SK-N-SH (cell line): Measurements from ENCODE around the gene DYRK1A. TPM values are rescaled to one million over a fixed set of nuclear protein-coding genes. Genes with fewer than 3 reads are reported as not detected.

Experiments
- CTCF ChIA-PET: fragments of 300-600, 350-600 bp; formaldehyde crosslinking; extraction: SDS; loops from one replicate; lab custom pipeline; 2021; lab: Yijun Ruan, JAX
- POLR2A ChIA-PET: fragments of 350-600 bp; sonication (Branson Sonifier 250); formaldehyde crosslinking; extraction: SDS; loops from one replicate; lab custom pipeline; 2020; ENCODE audit warnings: antibody characterized with exemption, inconsistent platforms; lab: Yijun Ruan, JAX
- DNase-seq: peaks from one replicate; pipeline ENCODE4 v3.0.0; 2012
- H2AFZ ChIP-seq: fragments of 200-600 bp; sonication (generic); 2 replicates; pipeline ENCODE4 v1.8.1; 2016; ENCODE audit warnings: antibody characterized with exemption, mild to moderate bottlenecking, low read depth
- H3F3A ChIP-seq: fragments of 200-600 bp; sonication (generic); replicated peaks from 2 replicates; pipeline ENCODE3; 2016; ENCODE audit warnings: antibody characterized with exemption, mild to moderate bottlenecking; ENCODE audit not compliant: insufficient read depth
- H3K27ac ChIP-seq, 2 experiments: fragments of 200-500 bp in 1 of 2; fragments of 200-600 bp in 1 of 2; sonication (Bioruptor generic) in 1 of 2; sonication (generic), shearing (Covaris generic) in 1 of 2; 2 replicates each; pipeline versions ENCODE4 v1.5.1 to v1.6.1; 2014 to 2016; ENCODE audit warnings: low read depth in 2 of 2, inconsistent platforms in 1 of 2, low read length in 1 of 2, mild to moderate bottlenecking in 1 of 2, mixed read lengths in 1 of 2
- H3K27me3 ChIP-seq: fragments of 200-600 bp; sonication (generic), shearing (Covaris generic); 2 replicates; pipeline ENCODE4 v1.6.1; 2016; ENCODE audit warnings: mixed run types; ENCODE audit not compliant: insufficient read depth
- H3K36me3 ChIP-seq, 2 experiments: fragments of 200-500 bp in 1 of 2; fragments of 200-600 bp in 1 of 2; sonication (Bioruptor generic) in 1 of 2; sonication (generic) in 1 of 2; replicated peaks in 1 of 2; 2 replicates each; pipeline versions ENCODE3 to v1.5.1; 2014 to 2016; ENCODE audit warnings: low read length in 1 of 2, mild to moderate bottlenecking in 1 of 2; ENCODE audit not compliant: insufficient read depth in 2 of 2, control insufficient read depth in 1 of 2
- H3K4me1 ChIP-seq, 2 experiments: fragments of 200-500 bp in 1 of 2; fragments of 200-600 bp in 1 of 2; sonication (Bioruptor generic) in 1 of 2; sonication (generic), shearing (Covaris generic) in 1 of 2; 2 replicates each; pipeline versions ENCODE4 v1.5.1 to v1.6.1; 2014 to 2016; ENCODE audit warnings: low read depth in 1 of 2, low read length in 1 of 2, mixed run types in 1 of 2; ENCODE audit not compliant: insufficient read depth in 2 of 2, control insufficient read depth in 1 of 2
- H3K4me2 ChIP-seq: fragments of 200-600 bp; sonication (generic), shearing (Covaris generic); 2 replicates; pipeline ENCODE4 v1.6.1; 2017; ENCODE audit warnings: mixed run types
- H3K4me3 ChIP-seq, 2 experiments: fragments of 200-500 bp in 1 of 2; fragments of 200-600 bp in 1 of 2; sonication (Bioruptor generic) in 1 of 2; sonication (generic), shearing (Covaris generic) in 1 of 2; 2 replicates each; pipeline versions ENCODE4 v1.5.1 to v1.8.1; 2014 to 2016; ENCODE audit warnings: low read depth in 2 of 2, inconsistent platforms in 1 of 2, low read length in 1 of 2, mild to moderate bottlenecking in 1 of 2, mixed read lengths in 1 of 2, moderate library complexity in 1 of 2
- H3K79me2 ChIP-seq: fragments of 200-600 bp; sonication (generic); 2 replicates; pipeline ENCODE4 v1.8.1; 2017; ENCODE audit warnings: mild to moderate bottlenecking; ENCODE audit not compliant: insufficient read depth
- H3K9ac ChIP-seq: fragments of 200-600 bp; sonication (generic); 2 replicates; pipeline ENCODE4 v1.6.1; 2017; ENCODE audit warnings: mixed run types
- H3K9me2 ChIP-seq: fragments of 200-600 bp; sonication (generic); 2 replicates; pipeline ENCODE4 v1.6.1; 2017; ENCODE audit warnings: mixed run types
- H3K9me3 ChIP-seq: fragments of 200-600 bp; sonication (generic); 2 replicates; pipeline ENCODE4 v1.6.1; 2017; ENCODE audit warnings: mixed run types, mild to moderate bottlenecking, moderate library complexity
- H4K20me1 ChIP-seq: fragments of 200-600 bp; sonication (generic); 2 replicates; pipeline ENCODE4 v1.6.1; 2017; ENCODE audit warnings: mild to moderate bottlenecking, mixed run types; ENCODE audit not compliant: insufficient read depth
- EP300 ChIP-seq, 2 experiments: IDR thresholded peaks; 2 replicates each; pipeline versions ENCODE4 v1.4.0 to v1.6.1; 2012; ENCODE audit warnings: borderline replicate concordance in 1 of 2, low read depth in 1 of 2, low read length in 1 of 2
- EZH2phosphoT487 ChIP-seq: fragments of 200-600 bp; sonication (generic); IDR thresholded peaks from 2 replicates; pipeline ENCODE4 v1.6.1; 2017; ENCODE audit warnings: low read depth, mixed run types, mild to moderate bottlenecking, antibody characterized with exemption, moderate library complexity, borderline replicate concordance
- FOSL2 ChIP-seq: IDR thresholded peaks from 2 replicates; pipeline ENCODE4 v1.4.0; 2012; ENCODE audit warnings: low read depth, mild to moderate bottlenecking, moderate library complexity, borderline replicate concordance
- FOXJ3 ChIP-seq: sonication (generic); formaldehyde crosslinking; IDR thresholded peaks from 2 replicates; pipeline ENCODE4 v1.5.1; 2020; ENCODE audit warnings: mild to moderate bottlenecking, missing genetic modification reagents
- GABPA ChIP-seq: IDR thresholded peaks from 2 replicates; pipeline ENCODE4 v1.4.0; 2012; ENCODE audit warnings: low read depth, mild to moderate bottlenecking
- GATA2 ChIP-seq: sonication (generic); formaldehyde crosslinking; IDR thresholded peaks from 2 replicates; pipeline ENCODE4 v1.5.0; 2020; ENCODE audit warnings: mild to moderate bottlenecking, missing genetic modification reagents
- IRF3 ChIP-seq: fragments of 150-350 bp; IDR thresholded peaks from 2 replicates; pipeline ENCODE4 v1.6.1; 2016; ENCODE audit warnings: mild to moderate bottlenecking, low read depth, low read length
- JUND ChIP-seq: IDR thresholded peaks from 2 replicates; pipeline ENCODE4 v1.4.0; 2012
- MAX ChIP-seq: IDR thresholded peaks from 2 replicates; pipeline ENCODE4 v1.4.0; 2012; ENCODE audit warnings: low read depth
- MEF2A ChIP-seq: IDR thresholded peaks from 2 replicates; pipeline ENCODE4 v1.4.0; 2012; ENCODE audit warnings: low read depth, borderline replicate concordance
- NFIC ChIP-seq: IDR thresholded peaks from 2 replicates; pipeline ENCODE4 v1.4.0; 2012; ENCODE audit warnings: borderline replicate concordance
- NRF1 ChIP-seq: IDR thresholded peaks from 2 replicates; pipeline ENCODE4 v1.6.1; 2012; ENCODE audit warnings: low read depth, mild to moderate bottlenecking, low read length
- PBX3 ChIP-seq: IDR thresholded peaks from 2 replicates; pipeline ENCODE4; 2012
- RAD21 ChIP-seq: IDR thresholded peaks from 2 replicates; pipeline ENCODE4 v1.6.1; 2012; ENCODE audit warnings: mild to moderate bottlenecking, low read length
- RCOR1 ChIP-seq: fragments of 150-350 bp; IDR thresholded peaks from 2 replicates; pipeline ENCODE4 v1.6.1; 2017; ENCODE audit warnings: antibody characterized with exemption, low read length
- SIN3A ChIP-seq: IDR thresholded peaks from 2 replicates; pipeline ENCODE4 v1.6.1; 2012; ENCODE audit warnings: low read depth, mild to moderate bottlenecking, low read length, moderate library complexity, borderline replicate concordance
- TAF1 ChIP-seq: IDR thresholded peaks from 2 replicates; pipeline ENCODE4 v1.6.1; 2012; ENCODE audit warnings: low read depth, mild to moderate bottlenecking, low read length, moderate library complexity, borderline replicate concordance
- TCF12 ChIP-seq: IDR thresholded peaks from 2 replicates; pipeline ENCODE4 v1.4.0; 2012
- USF1 ChIP-seq: IDR thresholded peaks from 2 replicates; pipeline ENCODE4 v1.4.0; 2012; ENCODE audit warnings: low read depth, borderline replicate concordance
- ZBTB33 ChIP-seq: IDR thresholded peaks from 2 replicates; pipeline ENCODE4 v1.4.0; 2012; ENCODE audit warnings: low read depth, borderline replicate concordance
- WGBS: methylation state at CpG from one replicate; pipeline ENCODE4 v1.1.6; 2017; ENCODE audit warnings: low lambda C conversion rate; 5-methylcytosine and 5-hydroxymethylcytosine counted together
- polyA plus RNA-seq, 3 experiments: library from polyadenylated mRNA; depleted of rRNA; stranded (reverse); fragments of >200 nt; gene quantifications; 2 replicates each; pipeline ENCODE4 v1.2.3, GENCODE V29; 2012

Gene DYRK1A
- polyA plus RNA-seq, 1 of the 3 experiments (the other 2 are of a cell fraction): 19.3 TPM

GRCh38 chr21:37450445-37450941 is 83.9 kb downstream of the DYRK1A start:
- peaks cover 97% of the 10 kb centered on the region for H3K79me2 ChIP-seq
- TF ChIP-seq MAX: no peak
- 0 out of 2 replicates have a peak, but pooled peaks have one; percentile 4 for TF ChIP-seq JUND
- no peak for TF ChIP-seq PBX3
- TF ChIP-seq FOSL2: peak; percentile 11; the same call in 1 of the 2 replicates
- no peak for TF ChIP-seq IRF3
- H3K9ac ChIP-seq: no peak overlapping the region
- no peaks in the 10 kb centered on the region for H3K27me3 ChIP-seq
- H3K9me3 ChIP-seq: no peaks in the 10 kb centered on the region
- H3K4me3 ChIP-seq: no peak overlapping the region
- DNase-seq: no peak
- H3K9me2 ChIP-seq: no peaks in the 10 kb centered on the region
- WGBS: 83% methylated on average over 4 of the region's 4 CpGs
- peak overlapping the region in 1 of 2 experiments; percentile 62; a peak in 3 of 4 replicates for H3K27ac ChIP-seq
- POLR2A ChIA-PET: no interaction called here
- H3K36me3 ChIP-seq: peaks cover 3% of the 10 kb centered on the region in 2 experiments
- H3K4me1 ChIP-seq: peaks cover 23 to 36% of the 10 kb centered on the region in 2 experiments
- peaks cover 97% of the 10 kb centered on the region for H4K20me1 ChIP-seq
- H3K4me2 ChIP-seq: 0 out of 2 replicates have a peak overlapping the region, but pooled peaks have one; percentile 20
- CTCF ChIA-PET: no interaction called here
- H3F3A ChIP-seq: peaks cover 36% of the 10 kb centered on the region
- no peak overlapping the region for H2AFZ ChIP-seq

- Histone ChIP-seq H2AFZ (no peak overlapping the region), H4K20me1 (peaks cover 97% of the 10 kb centered on the region), H3K4me3 (no peak overlapping the region), H3K79me2 (peaks cover 97% of the 10 kb centered on the region), H3K36me3 (peaks cover 3% of the 10 kb centered on the region in 2 experiments), H3K27ac (peak overlapping the region in 1 of 2 experiments; percentile 67; a peak in 2 of 4 replicates), H3K9me2 (no peaks in the 10 kb centered on the region)
- CTCF ChIA-PET: interaction anchor here (1.2 kb wide), 1 partner anchor 12 kb away, joined by 3 read pairs; no protein-coding TSS in a partner anchor
- no peak for DNase-seq
- POLR2A ChIA-PET: no interaction called here
- TF ChIP-seq ZBTB33 (no peak), EZH2phosphoT487 (no peak), EP300 (IDR thresholded peaks at IDR 0.05; ENCODE audit: borderline replicate concordance in 1 of 2, low read depth in 1 of 2, low read length in 1 of 2) (no peak), IRF3 (no peak), GATA2 (CRISPR knock-in tag) (no peak), SIN3A (no peak), NRF1 (no peak), NFIC (no peak), RAD21 (no peak), MAX (no peak), TAF1 (no peak), MEF2A (no peak), RCOR1 (no peak), USF1 (no peak), TCF12 (no peak), GABPA (no peak), FOXJ3 (CRISPR knock-in tag) (no peak)
- TF ChIP-seq, all 33 proteins: peak for 0
- Histone ChIP-seq H3K9ac (no peak overlapping the region), H3K4me2 (peak overlapping the region; percentile 53; the same call in 1 of the 2 replicates), H3F3A (peaks cover 38% of the 10 kb centered on the region), H3K27me3 (no peaks in the 10 kb centered on the region), H3K9me3 (no peaks in the 10 kb centered on the region), H3K4me1 (peaks cover 32 to 40% of the 10 kb centered on the region in 2 experiments)
- WGBS: 97% methylated on average over 12 of the region's 16 CpGs
Observed at GRCh38 chr21:37451446-37451845, 84.9 kb downstream of the DYRK1A start.
